Glomerular visceral epithelial cell (primary cell): ENCODE data around the gene AADAC.
"Not testable (repeated sequence)": the region's sequence is repeated elsewhere in the genome, so short reads cannot be mapped to it uniquely, and the experiment has no call there.

ENCODE experiments used
- DNase-seq: peaks from one replicate; pipeline ENCODE4 v3.0.0-alpha.2; 2016; ENCODE audit errors: extremely low spot score

AADAC gene

GRCh38 chr3:151813799-151814198, at the start of gene AADAC:
AADAC (plus strand) TSS chr3:151814116; CDS start chr3:151814163, 47 bp downstream.
- no peak for DNase-seq

- not testable (repeated sequence) for DNase-seq
Observed at GRCh38 chr3:151764699-151765098, 49.2 kb upstream of the AADAC start.

DNA sequence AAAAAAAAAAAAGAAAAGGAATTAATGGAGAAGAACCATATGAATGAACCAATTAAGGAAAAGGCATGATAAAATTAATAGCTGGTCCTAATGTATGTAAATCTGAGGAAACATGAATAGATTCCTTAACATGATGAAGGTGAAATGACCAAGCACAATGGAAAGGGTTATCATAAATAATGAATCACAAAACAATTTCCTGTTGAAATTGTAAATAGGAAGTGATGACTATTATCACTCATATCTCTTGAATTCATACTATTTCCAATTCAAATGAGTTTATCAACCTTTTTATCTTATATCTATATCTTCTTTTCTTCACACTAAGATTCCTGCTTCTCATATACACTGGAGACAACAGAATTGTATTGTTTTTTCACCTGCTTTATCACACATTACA, 48.2 kb upstream of the AADAC start:
- DNase-seq: no peak

GRCh38 chr3:151766454-151766853, 47.5 kb upstream of the AADAC start:
- no peak for DNase-seq

- DNase-seq: no peak
Observed at GRCh38 chr3:151768393-151768930, 45.5 kb upstream of the AADAC start.

- no peak for DNase-seq
Observed at GRCh38 chr3:151769175-151769574, 44.7 kb upstream of the AADAC start.

- no peak for DNase-seq
Observed at GRCh38 chr3:151770956-151771355, 43.0 kb upstream of the AADAC start.

GRCh38 chr3:151772825-151773480, 41.0 kb upstream of the AADAC start:
- no peak for DNase-seq

- DNase-seq: no peak
Observed at GRCh38 chr3:151774235-151774634, 39.7 kb upstream of the AADAC start.

DNA sequence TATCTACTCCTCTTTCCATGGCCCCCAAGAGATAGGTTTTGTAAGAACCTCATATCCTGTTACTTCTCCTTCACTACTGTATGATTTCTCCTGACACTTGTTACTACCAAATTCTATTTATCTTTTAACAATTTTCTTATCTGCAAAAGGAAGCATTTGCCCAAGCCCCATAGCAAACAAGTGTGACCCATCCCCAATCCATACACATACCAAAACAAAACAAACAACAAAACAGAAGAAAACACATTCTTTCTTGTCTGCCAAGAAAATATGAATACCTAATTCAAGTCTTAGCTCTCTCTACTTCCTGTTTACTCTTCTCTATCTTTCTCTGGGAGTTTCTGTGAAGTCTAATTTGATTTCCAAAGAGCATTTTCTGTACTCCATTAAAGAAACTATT, 39.0 kb upstream of the AADAC start:
- no peak for DNase-seq

GRCh38 chr3:151775314-151776258, 38.3 kb upstream of the AADAC start:
- no peak for DNase-seq

GRCh38 chr3:151776259-151776740, 37.6 kb upstream of the AADAC start:
- DNase-seq: no peak

GRCh38 chr3:151777880-151778279, 36.0 kb upstream of the AADAC start:
- DNase-seq: no peak

DNA sequence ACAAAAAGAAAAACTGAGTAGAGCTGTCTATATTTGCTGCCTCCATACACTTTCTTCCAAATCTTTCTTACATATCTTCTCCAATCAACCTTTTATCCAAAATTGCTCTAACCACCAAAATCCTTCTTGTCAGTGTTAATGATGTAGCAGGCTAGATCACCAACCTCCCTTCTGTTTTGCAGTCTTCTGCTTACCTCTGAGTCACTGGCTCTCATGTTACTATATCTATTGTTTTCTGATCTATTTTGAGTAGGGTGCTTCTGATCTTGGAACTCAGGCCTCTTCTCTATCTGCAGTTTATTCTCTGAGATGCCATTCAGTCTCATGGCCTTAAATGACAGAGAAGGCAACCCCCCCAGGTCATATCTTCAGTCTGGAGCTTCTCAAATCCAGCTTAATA, 26.3 kb upstream of the AADAC start:
- DNase-seq: no peak

GRCh38 chr3:151788401-151788800, 25.5 kb upstream of the AADAC start:
- no peak for DNase-seq

- DNase-seq: no peak
Observed at GRCh38 chr3:151789853-151790463, 24.0 kb upstream of the AADAC start.

GRCh38 chr3:151790763-151791162, 23.2 kb upstream of the AADAC start:
- not testable (repeated sequence) for DNase-seq

DNA sequence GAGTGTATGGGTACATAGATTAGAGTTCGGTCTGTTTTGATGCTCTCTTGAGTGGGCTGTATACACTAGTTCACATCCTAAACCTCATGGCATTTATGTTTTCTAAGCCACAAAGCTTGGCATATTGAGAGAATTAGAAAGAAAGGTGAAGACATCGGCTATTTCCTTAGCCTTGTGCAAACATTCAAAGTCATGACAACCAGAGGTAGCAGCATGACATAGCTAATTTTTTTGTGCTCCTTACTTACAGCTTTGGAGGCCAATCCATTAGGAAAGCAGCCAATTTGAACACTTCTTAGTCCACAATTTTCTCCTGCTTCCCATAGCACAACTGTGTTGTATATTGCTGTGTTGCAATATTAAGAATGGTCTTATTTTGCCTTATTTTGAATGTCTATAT, 21.5 kb upstream of the AADAC start:
- no peak for DNase-seq

DNA sequence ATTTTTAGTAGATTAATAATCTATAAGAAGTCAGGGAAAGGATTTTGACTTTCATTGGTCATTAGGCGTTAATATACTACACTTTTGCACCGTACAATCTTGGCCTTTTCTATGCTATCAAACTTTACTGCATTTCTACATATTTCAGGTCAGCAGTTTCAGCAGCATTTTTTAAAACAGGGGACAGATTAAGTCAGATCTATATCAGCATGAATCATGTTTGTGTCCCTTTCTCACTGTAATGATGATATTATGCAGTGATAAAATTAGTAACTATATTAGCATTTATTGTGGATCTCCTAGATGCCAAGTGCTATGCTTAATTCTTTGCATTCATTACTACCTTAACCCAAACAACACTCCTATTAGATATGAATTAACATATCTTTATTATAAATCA, 20.3 kb upstream of the AADAC start:
- no peak for DNase-seq

DNA sequence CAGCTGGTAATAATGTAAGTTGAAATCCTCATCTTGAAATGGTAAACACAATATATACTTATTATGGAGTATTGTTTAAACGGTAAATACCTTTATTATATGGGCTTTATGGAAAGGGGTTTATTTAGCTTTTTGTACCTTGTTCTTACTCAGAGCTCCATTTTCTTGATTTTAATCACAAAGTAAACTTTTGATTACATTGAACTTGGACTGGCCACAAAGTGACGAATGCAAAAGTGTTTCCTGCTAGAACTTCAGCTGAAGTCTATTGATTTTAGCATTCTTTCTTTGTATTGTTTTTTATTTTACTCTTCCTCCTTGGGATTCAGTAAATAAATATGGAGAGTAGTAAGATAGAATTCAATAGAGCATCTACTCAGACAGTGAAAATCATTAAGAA, 19.8 kb upstream of the AADAC start:
- DNase-seq: no peak

DNA sequence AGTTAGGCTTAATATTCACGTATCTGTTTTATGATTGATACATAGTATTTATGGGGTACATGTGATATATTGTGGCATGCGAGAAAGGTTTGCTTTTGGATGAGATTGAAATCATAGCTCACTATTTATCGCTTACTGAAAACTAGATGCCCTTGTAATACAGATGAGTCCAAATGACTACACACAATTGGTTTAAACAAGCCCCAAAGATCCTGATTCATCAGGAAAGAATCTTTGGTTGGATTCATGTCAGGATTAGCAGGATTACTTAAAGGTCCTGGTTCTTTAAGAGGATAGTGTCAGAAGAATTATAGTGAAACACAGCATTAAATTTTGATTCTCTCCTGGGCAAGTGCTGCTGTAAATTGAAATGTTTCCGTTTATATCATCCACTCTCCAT, 18.6 kb upstream of the AADAC start:
- DNase-seq: peak; percentile 28

DNA sequence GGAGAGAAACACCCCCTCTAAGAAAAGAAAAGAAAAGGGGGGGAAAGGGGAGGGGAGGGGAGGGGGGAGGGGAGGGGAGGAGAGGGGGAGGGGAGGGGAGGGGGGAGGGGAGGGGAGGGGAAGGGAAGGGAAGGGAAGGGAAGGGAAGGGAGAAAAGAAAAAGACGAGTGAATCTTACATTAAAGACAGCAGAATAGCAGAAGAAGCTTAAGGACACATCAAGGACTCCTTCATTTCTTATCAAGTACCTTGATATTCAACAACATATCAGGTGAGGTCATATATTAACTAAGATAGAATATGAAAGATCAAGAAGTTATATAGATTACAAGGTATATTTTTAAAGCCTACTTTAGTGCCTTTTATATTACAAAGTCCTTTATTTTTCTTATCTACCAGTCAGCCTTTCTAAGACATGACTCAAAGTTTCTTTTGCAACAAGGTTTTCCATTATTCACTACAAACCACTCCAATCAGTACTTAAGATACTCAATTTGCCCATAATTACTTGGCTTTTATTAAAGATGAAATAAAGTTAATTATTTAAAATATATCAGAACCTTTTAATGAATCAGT, 17.7 kb upstream of the AADAC start:
- no peak for DNase-seq
